Stimulated activated CD8-positive, alpha-beta memory T cell treated with anti-CD3 and anti-CD28 coated beads, Interleukin-2, amount 100 ng/mL, for 1 hour (primary cell): Measurements from ENCODE around the gene KRTAP10-10.
"Not testable (repeated sequence)": the region's sequence is repeated elsewhere in the genome, so short reads cannot be mapped to it uniquely, and the experiment has no call there.

Experiments
- DNase-seq, 2 donors: peaks; one replicate each; pipeline ENCODE4 v3.0.0-alpha.2; 2020; ENCODE audit warnings: low read depth in 2 of 2

The KRTAP10-10 gene, protein sequence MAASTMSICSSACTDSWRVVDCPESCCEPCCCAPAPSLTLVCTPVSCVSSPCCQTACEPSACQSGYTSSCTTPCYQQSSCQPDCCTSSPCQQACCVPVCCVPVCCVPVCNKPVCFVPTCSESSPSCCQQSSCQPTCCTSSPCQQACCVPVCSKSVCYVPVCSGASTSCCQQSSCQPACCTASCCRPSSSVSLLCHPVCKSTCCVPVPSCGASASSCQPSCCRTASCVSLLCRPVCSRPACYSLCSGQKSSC

GRCh38 chr21:44637018-44637850, at the start of gene KRTAP10-10:
TSS of gene KRTAP10-10 (plus strand) at chr21:44637356. CDS start at chr21:44637418, 62 bp downstream.
- DNase-seq: no peak

DNA sequence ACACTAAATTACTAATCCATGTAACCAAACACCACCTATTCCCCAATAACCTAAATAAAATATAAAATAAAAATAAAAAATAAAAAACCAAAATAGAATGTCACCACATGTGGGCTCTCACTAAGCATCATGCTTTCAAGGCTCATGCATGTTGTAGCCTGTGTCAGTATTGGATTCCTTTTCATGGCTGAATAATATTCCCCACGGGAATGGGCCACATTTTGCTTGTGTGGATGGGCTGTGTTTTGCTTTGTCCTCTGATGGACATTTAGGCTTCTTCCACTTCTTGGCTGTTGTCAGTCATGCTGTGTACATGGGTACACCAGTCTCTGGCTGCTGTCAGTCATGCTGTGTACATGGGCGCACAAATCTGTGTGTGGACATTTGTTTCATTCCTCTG, 48.1 kb upstream of the KRTAP10-10 start:
- no peak for DNase-seq

DNA sequence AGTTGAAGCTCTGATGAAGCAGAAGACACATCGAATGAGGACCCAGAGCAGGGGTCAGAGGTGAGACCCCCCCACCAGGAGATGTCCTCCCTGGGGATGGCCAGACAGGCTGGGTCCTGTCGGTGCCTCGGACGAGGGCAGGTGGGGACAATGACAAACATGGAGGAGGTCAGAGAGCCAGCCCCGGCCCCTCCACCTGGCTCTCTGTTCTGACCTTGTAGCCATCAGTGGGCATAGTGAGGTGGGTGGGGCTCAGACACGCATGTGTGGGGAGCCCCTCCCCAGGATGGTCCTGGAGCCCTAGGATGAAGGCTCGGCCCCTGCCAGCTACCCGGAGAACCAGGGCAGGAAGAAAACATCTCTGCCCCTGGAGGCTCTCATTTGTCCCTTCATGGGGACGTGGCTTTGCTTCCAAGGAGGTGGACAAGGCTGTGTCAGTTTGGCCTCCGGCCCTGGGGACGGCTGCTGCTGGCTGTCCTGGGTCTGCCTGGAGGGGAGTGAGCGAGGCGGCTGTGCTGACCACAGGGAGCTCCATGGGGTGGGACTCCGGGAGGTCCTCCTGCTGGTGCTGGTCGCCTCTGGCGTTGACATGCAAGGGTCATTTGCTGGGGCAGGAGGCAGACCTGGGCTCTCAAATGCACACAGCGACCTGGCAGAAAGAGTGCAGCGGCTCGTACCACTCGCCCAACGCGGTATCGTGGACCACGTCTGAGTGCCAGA, 47.4 kb upstream of the KRTAP10-10 start:
- no peak for DNase-seq

DNA sequence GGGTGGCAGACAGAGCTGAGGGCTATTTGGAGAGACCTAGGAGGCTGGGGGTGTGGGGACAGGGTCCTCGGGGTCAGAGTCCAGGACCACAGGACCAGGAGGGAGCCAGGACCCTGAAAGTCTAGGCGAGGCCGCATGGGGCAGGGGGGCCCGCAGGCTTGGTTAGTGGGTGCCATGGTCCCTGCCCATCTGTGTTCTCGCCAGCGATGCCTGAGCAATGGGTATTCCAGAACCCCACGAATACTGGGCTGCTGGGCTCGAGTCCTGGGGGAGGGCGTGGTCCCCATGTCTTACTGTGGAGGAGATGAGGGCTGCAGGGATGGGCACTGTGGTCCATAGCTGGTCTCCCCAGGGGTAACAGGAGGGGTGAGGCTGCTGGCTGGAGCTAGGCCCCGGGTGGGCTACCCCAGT, 46.8 kb upstream of the KRTAP10-10 start:
- DNase-seq: no peak

- not testable (repeated sequence) for DNase-seq
These were observed 46.0 kb upstream of the KRTAP10-10 start for GRCh38 chr21:44590897-44591800.

DNA sequence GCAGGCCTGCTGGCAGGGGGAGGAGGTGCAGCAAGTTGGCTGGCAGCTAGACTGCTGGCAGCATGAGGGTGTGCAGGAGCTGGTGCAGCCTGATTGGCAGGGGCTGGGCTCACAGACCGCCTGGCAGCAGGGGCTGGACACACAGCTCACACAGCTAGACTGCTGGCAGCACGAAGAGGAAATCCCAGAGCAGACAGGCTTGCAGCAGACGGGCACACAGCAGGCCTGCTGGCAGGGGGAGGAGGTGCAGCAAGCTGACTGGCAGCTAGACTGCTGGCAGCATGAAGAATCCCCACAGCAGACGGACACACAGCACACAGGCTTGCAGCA, 45.4 kb upstream of the KRTAP10-10 start:
- not testable (repeated sequence) for DNase-seq

GRCh38 chr21:44592446-44593311, 44.5 kb upstream of the KRTAP10-10 start, which contains the start of gene KRTAP10-6:
TSS of gene KRTAP10-6 (minus strand) at chr21:44592505. CDS start at chr21:44592484, 21 bp downstream.
- no peak for DNase-seq

GRCh38 chr21:44593598-44594405, 43.4 kb upstream of the KRTAP10-10 start:
- DNase-seq: no peak

- DNase-seq: no peak
These were observed 42.7 kb upstream of the KRTAP10-10 start for GRCh38 chr21:44594406-44594916.

- no peak for DNase-seq
These were observed 41.6 kb upstream of the KRTAP10-10 start for GRCh38 chr21:44595524-44595923.

DNA sequence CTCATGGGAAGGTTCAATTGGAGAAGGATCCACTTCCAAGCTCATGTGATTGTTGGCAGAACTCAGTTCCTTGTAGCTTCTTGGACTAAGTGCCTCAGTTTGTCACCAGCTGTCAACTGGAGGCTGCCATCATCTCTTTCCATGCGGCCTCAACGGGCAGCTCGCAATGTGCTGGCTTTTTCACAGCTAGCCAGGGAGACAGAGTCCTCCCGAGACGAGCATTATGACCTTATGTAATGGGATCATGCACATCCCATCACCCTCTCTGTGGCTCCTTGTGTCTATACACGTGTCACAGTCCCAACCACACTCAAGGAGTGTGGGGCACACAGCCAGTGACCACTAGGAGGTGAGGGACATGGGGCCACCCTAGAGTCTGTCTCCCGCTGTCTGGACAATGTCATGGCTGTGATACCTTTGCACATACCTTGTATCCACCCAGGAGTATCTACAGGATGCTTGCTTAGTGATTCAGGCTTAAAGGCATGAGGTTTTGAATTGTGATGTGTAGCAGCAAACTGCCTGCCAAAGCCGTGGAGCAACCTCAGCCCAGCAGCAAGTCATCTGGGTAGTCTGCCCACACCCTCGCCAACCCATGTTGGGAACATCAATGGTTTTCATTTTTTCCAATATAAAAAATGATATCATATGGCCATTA, 41.0 kb upstream of the KRTAP10-10 start:
- no peak for DNase-seq

DNA sequence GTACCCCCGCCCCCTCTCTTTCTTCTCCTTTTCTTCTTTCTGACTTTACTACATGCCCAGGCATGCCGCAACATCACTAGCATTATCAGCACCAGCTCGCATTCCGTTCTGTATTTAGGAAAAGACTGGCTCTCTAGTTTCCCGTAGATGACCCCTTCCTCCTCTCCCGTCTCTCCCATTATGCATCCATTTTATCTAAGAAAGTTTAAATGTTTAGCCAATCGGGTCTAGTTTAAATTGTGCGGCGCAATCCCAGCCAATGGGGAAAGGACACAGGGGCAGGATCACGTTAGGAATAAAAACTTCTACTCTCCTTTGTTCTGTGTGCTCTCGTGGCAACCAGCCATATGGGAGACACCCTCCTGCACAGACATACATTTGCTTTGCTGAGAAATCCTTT, 39.1 kb upstream of the KRTAP10-10 start:
- DNase-seq: no peak

DNA sequence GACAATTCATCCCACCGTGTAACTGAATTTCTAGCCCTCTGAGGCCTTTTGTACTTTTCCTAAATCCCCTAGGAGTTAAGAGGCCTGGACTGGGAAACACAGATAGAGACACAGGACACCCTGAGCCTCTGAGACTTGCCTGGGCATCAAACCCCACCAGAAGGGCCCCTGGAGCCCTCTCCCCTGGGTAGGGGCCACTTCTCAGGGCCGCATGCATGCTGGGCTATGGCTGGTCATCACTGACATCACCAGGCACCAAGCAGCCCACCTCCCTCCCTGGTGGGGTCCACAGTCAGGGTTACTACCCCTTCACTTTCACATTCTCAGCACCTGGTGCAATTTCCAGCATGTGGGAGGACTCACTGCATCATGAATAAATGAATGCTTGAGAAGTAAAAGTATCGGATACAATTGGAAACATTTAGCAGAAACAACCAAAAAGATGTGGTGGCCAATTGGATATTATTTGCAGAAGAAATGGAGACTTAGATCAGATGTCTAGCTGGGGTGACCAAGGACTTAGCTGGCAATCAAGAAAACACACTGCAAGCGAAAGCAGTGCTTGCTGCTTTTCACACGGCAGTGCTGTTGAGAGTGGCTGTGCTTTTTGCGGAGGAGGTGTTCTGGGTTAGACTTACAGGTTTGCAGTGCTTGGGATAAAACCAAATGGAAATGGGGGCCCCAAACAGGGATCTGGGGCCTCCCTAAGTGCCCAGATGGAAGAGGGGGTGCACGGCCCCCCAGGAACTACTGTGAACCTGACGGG, 37.7 kb upstream of the KRTAP10-10 start:
- DNase-seq: no peak

DNA sequence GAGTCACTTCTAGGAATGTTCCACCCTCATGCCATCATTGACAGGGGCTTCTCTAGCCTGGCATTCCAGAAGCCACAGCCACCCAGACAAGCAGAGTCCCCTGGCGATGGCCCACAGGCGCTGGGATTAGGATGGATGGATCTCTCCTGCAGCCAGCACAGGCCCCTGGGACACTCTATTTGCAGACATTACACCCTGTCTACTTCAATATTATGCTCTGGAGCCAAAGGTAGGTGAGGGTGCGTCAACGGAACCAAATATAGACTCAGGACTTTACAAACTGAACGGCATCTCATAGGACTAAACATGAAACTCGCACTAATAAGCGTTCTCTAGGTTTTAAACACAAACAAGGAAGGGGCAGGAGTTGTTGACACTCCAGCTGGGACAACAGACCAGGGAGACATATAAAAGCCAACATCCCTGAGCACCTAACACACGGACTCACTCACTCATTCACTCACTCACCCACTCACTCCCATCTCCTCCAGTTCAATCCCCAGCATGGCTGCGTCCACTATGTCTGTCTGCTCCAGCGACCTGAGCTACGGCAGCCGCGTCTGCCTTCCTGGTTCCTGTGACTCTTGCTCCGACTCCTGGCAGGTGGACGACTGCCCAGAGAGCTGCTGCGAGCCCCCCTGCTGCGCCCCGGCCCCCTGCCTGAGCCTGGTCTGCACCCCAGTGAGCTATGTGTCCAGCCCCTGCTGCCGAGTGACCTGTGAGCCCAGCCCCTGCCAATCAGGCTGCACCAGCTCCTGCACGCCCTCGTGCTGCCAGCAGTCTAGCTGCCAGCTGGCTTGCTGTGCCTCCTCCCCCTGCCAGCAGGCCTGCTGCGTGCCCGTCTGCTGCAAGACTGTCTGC, 36.8 kb upstream of the KRTAP10-10 start, which contains the start of gene KRTAP10-7:
TSS of gene KRTAP10-7 (plus strand) at position 480 of the 861 bp plus-strand sequence. CDS start at position 505, 25 bp downstream.
- not testable (repeated sequence) for DNase-seq

DNA sequence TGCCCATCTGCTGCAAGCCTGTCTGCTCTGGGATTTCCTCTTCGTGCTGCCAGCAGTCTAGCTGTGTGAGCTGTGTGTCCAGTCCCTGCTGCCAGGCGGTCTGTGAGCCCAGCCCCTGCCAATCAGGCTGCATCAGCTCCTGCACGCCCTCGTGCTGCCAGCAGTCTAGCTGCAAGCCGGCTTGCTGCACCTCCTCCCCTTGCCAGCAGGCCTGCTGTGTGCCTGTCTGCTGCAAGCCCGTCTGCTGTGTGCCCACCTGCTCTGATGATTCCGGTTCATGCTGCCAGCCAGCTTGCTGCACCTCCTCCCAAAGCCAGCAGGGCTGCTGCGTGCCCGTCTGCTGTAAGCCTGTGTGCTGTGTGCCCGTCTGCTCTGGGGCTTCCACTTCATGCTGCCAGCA, 36.1 kb upstream of the KRTAP10-10 start:
- DNase-seq: not testable (repeated sequence)

GRCh38 chr21:44601596-44602462, 35.3 kb upstream of the KRTAP10-10 start:
- DNase-seq: no peak
